ENCODE data around the gene C10orf62.
A peak's percentile ranks its signal among the peaks of the same experiment; 100 is the strongest.

Gene C10orf62

DNA sequence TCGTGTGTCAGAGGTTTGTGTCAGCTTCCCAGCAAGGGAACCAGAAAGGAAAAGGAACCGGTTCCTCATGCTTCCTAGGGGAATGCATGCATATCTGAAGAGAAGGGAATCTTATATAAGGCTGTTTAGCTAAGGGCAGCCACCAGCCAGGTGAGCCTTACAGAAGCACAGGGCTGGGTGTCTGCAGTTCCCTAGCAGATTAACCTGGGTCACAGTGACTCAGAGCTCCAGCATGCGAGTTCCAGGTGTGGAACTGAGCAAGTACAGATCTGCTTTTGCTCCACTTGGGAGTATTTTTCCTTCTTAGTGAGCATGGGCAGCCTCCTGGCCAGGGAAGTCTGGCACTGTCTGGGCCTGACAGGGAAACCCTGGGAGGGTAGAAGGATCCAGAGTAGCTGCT, 17.9 kb upstream of the C10orf62 start:
- Histone ChIP-seq H3K36me3 (replicated peaks) (peaks cover 17% of the 10 kb centered on the region), H3K27ac (no peak overlapping the region), H3K4me3 (ENCODE audit: low read depth, low read length) (no peak overlapping the region), H3K27me3 (replicated peaks) (no peaks in the 10 kb centered on the region)
- DNase-seq, result no peak
- TF ChIP-seq, protein P1, sequence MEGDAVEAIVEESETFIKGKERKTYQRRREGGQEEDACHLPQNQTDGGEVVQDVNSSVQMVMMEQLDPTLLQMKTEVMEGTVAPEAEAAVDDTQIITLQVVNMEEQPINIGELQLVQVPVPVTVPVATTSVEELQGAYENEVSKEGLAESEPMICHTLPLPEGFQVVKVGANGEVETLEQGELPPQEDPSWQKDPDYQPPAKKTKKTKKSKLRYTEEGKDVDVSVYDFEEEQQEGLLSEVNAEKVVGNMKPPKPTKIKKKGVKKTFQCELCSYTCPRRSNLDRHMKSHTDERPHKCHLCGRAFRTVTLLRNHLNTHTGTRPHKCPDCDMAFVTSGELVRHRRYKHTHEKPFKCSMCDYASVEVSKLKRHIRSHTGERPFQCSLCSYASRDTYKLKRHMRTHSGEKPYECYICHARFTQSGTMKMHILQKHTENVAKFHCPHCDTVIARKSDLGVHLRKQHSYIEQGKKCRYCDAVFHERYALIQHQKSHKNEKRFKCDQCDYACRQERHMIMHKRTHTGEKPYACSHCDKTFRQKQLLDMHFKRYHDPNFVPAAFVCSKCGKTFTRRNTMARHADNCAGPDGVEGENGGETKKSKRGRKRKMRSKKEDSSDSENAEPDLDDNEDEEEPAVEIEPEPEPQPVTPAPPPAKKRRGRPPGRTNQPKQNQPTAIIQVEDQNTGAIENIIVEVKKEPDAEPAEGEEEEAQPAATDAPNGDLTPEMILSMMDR (IDR thresholded peaks at IDR 0.05; ENCODE audit: low read depth, low read length, missing control alignments), result no peak
- in situ Hi-C loops (cut with HindIII; ENCODE audit: low pct_ligation_motif_present, low sequenced_read_pairs), result no loop called here

DNA sequence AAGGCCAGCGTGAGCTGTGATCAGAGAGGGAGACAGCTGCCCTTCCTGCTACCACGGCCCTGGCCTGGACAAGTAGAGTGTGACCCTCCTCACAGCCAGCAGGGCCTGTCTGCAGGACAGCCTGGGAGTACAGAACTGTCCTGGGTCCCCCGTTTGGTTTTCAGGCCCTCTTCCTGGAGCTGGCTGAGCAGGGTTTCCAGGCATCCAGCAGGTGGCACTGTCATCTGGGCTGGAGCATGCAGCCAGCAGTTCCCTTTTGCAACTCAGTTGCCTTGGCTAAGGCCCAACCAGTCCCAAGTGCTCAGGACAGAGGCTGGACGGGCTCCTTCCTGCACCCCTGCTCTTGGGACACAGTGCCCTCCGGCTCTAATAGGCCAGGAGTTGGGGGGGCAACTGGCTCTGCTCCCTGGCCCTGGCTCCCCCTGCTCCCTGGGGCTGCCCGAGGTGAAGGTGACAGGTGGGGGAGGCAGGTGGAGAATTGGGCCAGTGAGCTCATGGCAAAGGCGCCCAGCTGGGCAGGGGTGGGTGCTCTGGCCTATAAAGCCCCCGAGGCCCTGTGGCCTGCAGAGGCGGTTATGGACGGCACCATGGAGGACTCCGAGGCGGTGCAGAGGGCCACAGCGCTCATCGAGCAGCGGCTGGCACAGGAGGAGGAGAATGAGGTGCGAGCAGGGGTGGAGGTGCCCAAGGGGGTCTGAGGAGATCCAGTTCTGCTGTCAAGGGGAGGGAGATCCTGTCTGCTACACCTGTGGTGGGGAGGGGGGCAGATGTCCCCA, 17.1 kb upstream of the C10orf62 start, which contains the start of gene ANKRD2:
TSS of gene ANKRD2 (plus strand) at position 566 of the 776 bp plus-strand sequence. CDS start at position 576, 10 bp downstream.
- peak; percentile 53 for DNase-seq
- H3K36me3 ChIP-seq (replicated peaks), result peaks cover 17% of the 10 kb centered on the region
- H3K27me3 ChIP-seq (replicated peaks), result no peaks in the 10 kb centered on the region
- H3K27ac ChIP-seq, result no peak within 1 kb of the TSS
- no peak within 1 kb of the TSS for H3K4me3 ChIP-seq (ENCODE audit: low read depth, low read length)
- TF ChIP-seq, protein P1 (IDR thresholded peaks at IDR 0.05; ENCODE audit: low read depth, low read length, missing control alignments), result peak; percentile 97
- in situ Hi-C loops (cut with HindIII; ENCODE audit: low pct_ligation_motif_present, low sequenced_read_pairs), result no loop called here

DNA sequence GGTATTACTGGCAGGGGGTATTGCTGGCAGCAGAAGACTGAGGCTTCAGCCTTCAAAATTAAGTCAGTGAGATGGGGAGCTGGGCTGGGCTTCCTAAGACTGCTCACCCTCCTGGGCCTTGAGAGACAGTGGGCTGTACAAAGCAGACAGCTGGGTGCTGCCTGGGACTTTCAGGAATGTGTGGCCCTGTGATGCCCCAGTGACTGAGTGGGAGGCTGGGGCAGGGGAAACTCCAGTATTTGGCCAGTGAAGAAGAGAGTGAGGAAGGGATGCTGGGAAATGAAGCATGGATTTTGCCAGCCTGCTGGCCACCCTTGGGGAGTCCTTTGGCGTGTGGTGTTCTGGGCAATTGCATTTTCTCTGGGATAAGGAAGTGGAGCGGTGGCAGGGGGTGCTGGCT, 16.5 kb upstream of the C10orf62 start:
- H3K4me3 ChIP-seq (ENCODE audit: low read depth, low read length), result no peak overlapping the region
- in situ Hi-C loops (cut with HindIII; ENCODE audit: low pct_ligation_motif_present, low sequenced_read_pairs), result no loop called here
- peaks cover 17% of the 10 kb centered on the region for H3K36me3 ChIP-seq (replicated peaks)
- TF ChIP-seq, protein P1 (IDR thresholded peaks at IDR 0.05; ENCODE audit: low read depth, low read length, missing control alignments), result no peak
- H3K27ac ChIP-seq, result no peak overlapping the region
- H3K27me3 ChIP-seq (replicated peaks), result no peaks in the 10 kb centered on the region
- peak; percentile 25 for DNase-seq

DNA sequence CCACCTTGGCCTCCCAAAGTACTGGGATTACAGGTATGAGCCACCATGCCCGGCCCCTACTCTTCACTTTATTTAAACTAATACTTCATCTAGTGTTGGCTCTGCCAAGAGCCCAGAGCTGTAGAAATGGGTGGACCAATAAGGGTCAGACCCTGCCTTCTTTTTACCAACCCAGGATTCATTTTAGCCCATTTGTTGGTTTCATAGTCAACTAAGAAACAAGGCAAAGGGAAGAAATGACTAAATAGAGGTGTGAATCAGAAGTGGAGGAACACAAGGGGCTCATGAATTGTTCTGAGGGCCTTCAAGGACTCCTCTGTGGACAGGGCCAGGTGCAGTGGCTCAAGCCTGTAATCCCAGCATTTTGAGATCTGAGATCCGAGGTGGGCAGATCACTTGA, 15.8 kb upstream of the C10orf62 start:
- no peak for DNase-seq
- Histone ChIP-seq H3K36me3 (replicated peaks) (peaks cover 14% of the 10 kb centered on the region), H3K4me3 (ENCODE audit: low read depth, low read length) (no peak overlapping the region), H3K27ac (no peak overlapping the region), H3K27me3 (replicated peaks) (no peaks in the 10 kb centered on the region)
- TF ChIP-seq, protein P1 (IDR thresholded peaks at IDR 0.05; ENCODE audit: low read depth, low read length, missing control alignments), result no peak
- in situ Hi-C loops (cut with HindIII; ENCODE audit: low pct_ligation_motif_present, low sequenced_read_pairs), result no loop called here

DNA sequence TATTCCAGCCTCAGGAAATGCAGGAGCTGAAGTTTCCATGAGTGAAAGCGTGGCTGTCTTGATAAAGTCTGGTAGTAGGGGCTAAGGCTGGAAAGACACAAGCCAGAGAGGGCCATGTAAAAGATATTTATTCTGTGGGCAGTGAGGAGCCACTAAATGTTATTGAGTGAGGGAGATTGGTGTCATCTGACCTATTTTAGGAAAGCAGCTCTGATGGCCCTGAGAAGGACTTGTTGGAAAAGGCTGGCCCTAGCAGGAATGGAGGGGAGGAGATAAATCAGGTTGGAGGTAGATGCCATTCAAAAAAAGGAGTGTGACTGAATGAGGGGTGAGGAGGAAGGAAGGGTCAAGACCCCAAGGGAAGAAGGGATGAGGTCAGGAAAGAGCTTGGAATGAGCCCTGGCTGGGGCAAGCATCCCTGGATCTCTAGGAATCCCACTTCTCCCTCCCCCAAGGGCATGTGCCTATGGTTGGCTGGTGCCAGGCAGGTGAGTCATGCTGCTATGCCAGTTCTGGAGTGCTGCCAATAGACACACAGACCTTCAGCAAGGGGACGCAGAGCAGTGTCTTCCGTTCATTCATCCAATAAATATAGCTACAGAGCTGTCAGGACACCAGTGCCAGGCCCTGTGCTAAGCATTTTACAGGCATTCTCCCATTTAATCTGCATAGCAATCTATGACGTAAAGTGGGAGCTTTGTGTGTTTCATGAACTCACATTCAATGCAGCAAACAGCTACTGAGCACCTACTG, 15.0 kb upstream of the C10orf62 start:
- in situ Hi-C loops (cut with HindIII; ENCODE audit: low pct_ligation_motif_present, low sequenced_read_pairs), result no loop called here
- Histone ChIP-seq H3K4me3 (ENCODE audit: low read depth, low read length) (no peak overlapping the region), H3K36me3 (replicated peaks) (peaks cover 11% of the 10 kb centered on the region), H3K27ac (no peak overlapping the region), H3K27me3 (replicated peaks) (no peaks in the 10 kb centered on the region)
- peak; percentile 22 for DNase-seq
- TF ChIP-seq, protein P1 (IDR thresholded peaks at IDR 0.05; ENCODE audit: low read depth, low read length, missing control alignments), result no peak

Data from brain microvascular endothelial cell (primary cell).